ENCODE results near the gene BAAT. TPM values are rescaled to one million over a fixed set of nuclear protein-coding genes. Genes with fewer than 3 reads are reported as not detected.

The BAAT gene
- total RNA-seq, 2 donors from 2014 or later = not detected

- no peak for DNase-seq
- Histone ChIP-seq H3K27me3 (ENCODE audit: control insufficient read depth, insufficient read depth, low read length, poor library complexity, severe bottlenecking) (no peaks in the 10 kb centered on the region), H3K9ac (ENCODE audit: extremely low read depth, low read length, poor library complexity, severe bottlenecking) (no peak overlapping the region), H3K27ac (ENCODE audit: low read depth, low read length) (no peak overlapping the region), H3K4me1 (ENCODE audit: control insufficient read depth, insufficient read depth, low read length) (no peaks in the 10 kb centered on the region), H3K4me3 (ENCODE audit: low read length) (no peak overlapping the region), H3K9me3 (ENCODE audit: control insufficient read depth, low read length) (no peaks in the 10 kb centered on the region), H3K36me3 (ENCODE audit: control insufficient read depth, insufficient read depth, low read length) (no peaks in the 10 kb centered on the region)
- 86% methylated on average over 2 of the region's 2 CpGs; no CpG with 5 or more reads in 1 of the 2 experiments for WGBS, 2 experiments (ENCODE audit: insufficient coverage in 1 of 2, insufficient read length in 1 of 2)
- Mint-ChIP-seq H3K4me1 (no peaks in the 10 kb centered on the region), H3K27me3 (ENCODE audit: insufficient read depth) (no peaks in the 10 kb centered on the region), H3K9me3 (no peaks in the 10 kb centered on the region), H3K27ac (no peak overlapping the region), H3K4me3 (no peak overlapping the region), H3K36me3 (ENCODE audit: low read depth) (no peaks in the 10 kb centered on the region)
- TF ChIP-seq CTCF (conservative IDR thresholded peaks at IDR 0.05) = no peak
Observed at GRCh38 chr9:101369286-101369685, 15.5 kb downstream of the BAAT start.

- H3K27ac Mint-ChIP-seq = no peak overlapping the region
- Histone ChIP-seq H3K27me3 (ENCODE audit: control insufficient read depth, insufficient read depth, low read length, poor library complexity, severe bottlenecking) (no peaks in the 10 kb centered on the region), H3K27ac (ENCODE audit: low read depth, low read length) (no peak overlapping the region), H3K4me1 (ENCODE audit: control insufficient read depth, insufficient read depth, low read length) (no peaks in the 10 kb centered on the region), H3K9me3 (ENCODE audit: control insufficient read depth, low read length) (no peaks in the 10 kb centered on the region), H3K4me3 (ENCODE audit: low read length) (no peak overlapping the region), H3K36me3 (ENCODE audit: control insufficient read depth, insufficient read depth, low read length) (no peaks in the 10 kb centered on the region), H3K9ac (ENCODE audit: extremely low read depth, low read length, poor library complexity, severe bottlenecking) (no peak overlapping the region)
- no peaks in the 10 kb centered on the region for H3K4me1 Mint-ChIP-seq
- TF ChIP-seq CTCF (conservative IDR thresholded peaks at IDR 0.05) = no peak
- no peaks in the 10 kb centered on the region for H3K9me3 Mint-ChIP-seq
- no peaks in the 10 kb centered on the region for H3K36me3 Mint-ChIP-seq (ENCODE audit: low read depth)
- no peaks in the 10 kb centered on the region for H3K27me3 Mint-ChIP-seq (ENCODE audit: insufficient read depth)
- WGBS, 2 experiments (ENCODE audit: insufficient coverage in 1 of 2, insufficient read length in 1 of 2) = 89% methylated on average over 1 to 3 of the region's 3 CpGs
- no peak overlapping the region for H3K4me3 Mint-ChIP-seq
- DNase-seq = no peak
Observed at GRCh38 chr9:101367323-101367722, 17.5 kb downstream of the BAAT start.

GRCh38 chr9:101366038-101366756 lies 18.6 kb downstream of the BAAT start:
- no peaks in the 10 kb centered on the region for H3K9me3 Mint-ChIP-seq
- no peaks in the 10 kb centered on the region for H3K4me1 Mint-ChIP-seq
- no peak overlapping the region for H3K27ac ChIP-seq (ENCODE audit: low read depth, low read length)
- H3K27me3 ChIP-seq (ENCODE audit: control insufficient read depth, insufficient read depth, low read length, poor library complexity, severe bottlenecking) = no peaks in the 10 kb centered on the region
- H3K9ac ChIP-seq (ENCODE audit: extremely low read depth, low read length, poor library complexity, severe bottlenecking) = no peak overlapping the region
- H3K27me3 Mint-ChIP-seq (ENCODE audit: insufficient read depth) = no peaks in the 10 kb centered on the region
- WGBS, 2 experiments (ENCODE audit: insufficient coverage in 1 of 2, insufficient read length in 1 of 2) = 67 to 77% methylated on average over 3 to 5 of the region's 5 CpGs
- H3K27ac Mint-ChIP-seq = no peak overlapping the region
- H3K4me3 ChIP-seq (ENCODE audit: low read length) = no peak overlapping the region
- DNase-seq = no peak
- H3K9me3 ChIP-seq (ENCODE audit: control insufficient read depth, low read length) = no peaks in the 10 kb centered on the region
- no peaks in the 10 kb centered on the region for H3K4me1 ChIP-seq (ENCODE audit: control insufficient read depth, insufficient read depth, low read length)
- no peaks in the 10 kb centered on the region for H3K36me3 Mint-ChIP-seq (ENCODE audit: low read depth)
- no peak overlapping the region for H3K4me3 Mint-ChIP-seq
- no peak for TF ChIP-seq CTCF (conservative IDR thresholded peaks at IDR 0.05)
- H3K36me3 ChIP-seq (ENCODE audit: control insufficient read depth, insufficient read depth, low read length) = no peaks in the 10 kb centered on the region

Measured in endodermal cell (in vitro differentiated cells).